Stimulated activated CD4-positive, alpha-beta T cell treated with anti-CD3 and anti-CD28 coated beads, TNF-alpha, amount 100 ng/mL, for 4 hours (primary cell): ENCODE measurements around the gene GIPC2.
"Not testable (repeated sequence)": the region's sequence is repeated elsewhere in the genome, so short reads cannot be mapped to it uniquely, and the experiment has no call there.

ENCODE experiments used
- DNase-seq, 3 experiments: peaks; one replicate each; pipeline ENCODE4 v3.0.0-alpha.2; 2020; ENCODE audit warnings: low read depth in 3 of 3

Gene GIPC2

GRCh38 chr1:78045926-78046778 lies at the start of gene GIPC2:
TSS of gene GIPC2 (plus strand) at chr1:78045966. CDS start at chr1:78046095, 129 bp downstream.
- no peak for DNase-seq

GRCh38 chr1:77996734-77997133 lies 49.0 kb upstream of the GIPC2 start:
- no peak for DNase-seq

GRCh38 chr1:78000536-78000935 lies 45.2 kb upstream of the GIPC2 start:
- DNase-seq: not testable (repeated sequence)

GRCh38 chr1:78003070-78003746 lies 42.6 kb upstream of the GIPC2 start:
- no peak for DNase-seq

GRCh38 chr1:78003882-78004718 lies 41.7 kb upstream of the GIPC2 start:
- peak in 1 of 3 experiments; percentile 6 for DNase-seq

GRCh38 chr1:78004719-78005447 lies 40.9 kb upstream of the GIPC2 start, which contains the start of gene DNAJB4:
TSS of gene DNAJB4 (plus strand) at chr1:78004939. CDS start at chr1:78005111, 172 bp downstream.
- peak in 2 of 3 experiments; percentile 8 to 41 for DNase-seq

- no peak for DNase-seq
These were observed 40.4 kb upstream of the GIPC2 start for GRCh38 chr1:78005448-78005722.

GRCh38 chr1:78005755-78006154 lies 40.0 kb upstream of the GIPC2 start:
- no peak for DNase-seq

- DNase-seq: no peak
These were observed 39.2 kb upstream of the GIPC2 start for GRCh38 chr1:78006521-78006920.

GRCh38 chr1:78007677-78008341 lies 38.0 kb upstream of the GIPC2 start:
- no peak for DNase-seq

- DNase-seq: no peak
These were observed 36.5 kb upstream of the GIPC2 start for GRCh38 chr1:78009276-78009675.

- no peak for DNase-seq
These were observed 35.9 kb upstream of the GIPC2 start for GRCh38 chr1:78009836-78010235.

GRCh38 chr1:78011050-78011449 lies 34.7 kb upstream of the GIPC2 start:
- no peak for DNase-seq

- DNase-seq: no peak
These were observed 30.6 kb upstream of the GIPC2 start for GRCh38 chr1:78015148-78015547.

GRCh38 chr1:78019024-78019423 lies 26.7 kb upstream of the GIPC2 start:
- no peak for DNase-seq

- DNase-seq: not testable (repeated sequence)
These were observed 24.6 kb upstream of the GIPC2 start for GRCh38 chr1:78021134-78021533.

GRCh38 chr1:78029793-78030192 lies 16.0 kb upstream of the GIPC2 start:
- DNase-seq: no peak

GRCh38 chr1:78032996-78033796 lies 12.6 kb upstream of the GIPC2 start:
- DNase-seq: no peak

GRCh38 chr1:78033797-78034172 lies 12.0 kb upstream of the GIPC2 start:
- no peak for DNase-seq

- DNase-seq: no peak
These were observed 10.6 kb upstream of the GIPC2 start for GRCh38 chr1:78035121-78035520.
